CD4-positive, alpha-beta T cell treated with Interleukin-1 beta for 1 hour (primary cell): ENCODE measurements around the gene CHN2.
"Not testable (repeated sequence)": the region's sequence is repeated elsewhere in the genome, so short reads cannot be mapped to it uniquely, and the experiment has no call there.

Experiments used
- DNase-seq, 2 donors: peaks; one replicate each; pipeline ENCODE4 v3.0.0-alpha.2; 2020 to 2022

Gene CHN2

DNA sequence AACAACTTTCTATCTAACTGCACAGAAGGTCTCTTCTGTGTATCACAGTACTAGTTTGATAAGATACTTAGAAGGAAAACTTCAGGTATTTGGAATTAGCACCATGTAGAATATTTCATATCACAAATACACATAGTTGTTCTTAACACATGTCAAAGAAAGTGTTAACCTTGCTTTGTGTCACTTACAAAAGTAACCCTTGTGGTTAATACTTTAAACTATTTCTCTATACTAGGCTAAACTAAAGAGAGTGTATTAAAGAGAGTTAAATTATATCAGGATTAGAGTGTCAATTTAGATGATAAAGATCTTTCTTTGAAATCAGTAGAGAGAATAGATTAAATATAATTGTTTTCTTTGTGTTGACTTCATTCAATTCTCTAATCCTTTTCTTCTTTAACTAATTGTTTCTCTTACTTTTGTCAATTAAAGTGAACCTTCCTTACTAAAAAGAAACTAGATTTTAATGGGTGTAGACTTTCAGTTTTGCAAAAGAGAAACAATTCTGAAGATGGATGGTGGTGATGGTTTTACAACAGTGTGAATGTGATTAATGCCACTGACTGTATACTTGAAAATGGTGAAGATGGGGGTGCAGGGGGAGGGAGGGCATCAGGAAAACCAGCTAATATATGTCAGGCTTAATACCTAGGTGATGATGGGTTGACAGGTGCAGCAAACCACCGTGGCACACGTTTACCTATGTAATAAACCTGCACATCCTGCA, 67.8 kb downstream of the CHN2 start:
- DNase-seq = no peak

DNA sequence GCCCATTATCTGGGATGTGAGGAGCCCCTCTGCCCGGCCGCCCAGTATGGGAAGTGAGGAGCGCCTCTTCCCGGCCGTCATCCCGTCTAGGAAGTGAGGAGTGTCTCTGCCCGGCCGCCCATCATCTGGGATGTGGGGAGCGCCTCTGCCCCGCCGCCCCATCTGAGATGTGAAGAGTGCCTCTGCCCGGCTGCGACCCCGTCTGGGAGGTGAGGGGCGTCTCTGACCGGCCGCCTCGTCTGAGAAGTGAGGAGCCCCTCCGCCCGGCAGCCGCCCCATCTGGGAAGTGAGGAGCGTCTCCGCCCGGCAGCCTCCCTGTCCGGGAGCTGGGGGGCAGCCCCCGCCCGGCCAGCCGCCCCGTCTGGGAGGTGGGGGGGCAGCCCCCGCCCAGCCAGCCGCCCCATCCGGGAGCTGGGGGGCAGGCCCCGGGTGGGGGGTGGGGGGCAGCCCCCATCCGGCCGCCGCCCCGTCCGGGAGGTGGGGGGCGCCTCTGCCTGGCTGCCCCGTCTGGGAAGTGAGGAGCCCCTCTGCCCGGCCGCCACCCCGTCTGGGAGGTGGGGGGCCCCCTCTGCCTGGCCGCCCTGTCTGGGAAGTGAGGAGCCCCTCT, 69.1 kb downstream of the CHN2 start:
- DNase-seq = not testable (repeated sequence)

DNA sequence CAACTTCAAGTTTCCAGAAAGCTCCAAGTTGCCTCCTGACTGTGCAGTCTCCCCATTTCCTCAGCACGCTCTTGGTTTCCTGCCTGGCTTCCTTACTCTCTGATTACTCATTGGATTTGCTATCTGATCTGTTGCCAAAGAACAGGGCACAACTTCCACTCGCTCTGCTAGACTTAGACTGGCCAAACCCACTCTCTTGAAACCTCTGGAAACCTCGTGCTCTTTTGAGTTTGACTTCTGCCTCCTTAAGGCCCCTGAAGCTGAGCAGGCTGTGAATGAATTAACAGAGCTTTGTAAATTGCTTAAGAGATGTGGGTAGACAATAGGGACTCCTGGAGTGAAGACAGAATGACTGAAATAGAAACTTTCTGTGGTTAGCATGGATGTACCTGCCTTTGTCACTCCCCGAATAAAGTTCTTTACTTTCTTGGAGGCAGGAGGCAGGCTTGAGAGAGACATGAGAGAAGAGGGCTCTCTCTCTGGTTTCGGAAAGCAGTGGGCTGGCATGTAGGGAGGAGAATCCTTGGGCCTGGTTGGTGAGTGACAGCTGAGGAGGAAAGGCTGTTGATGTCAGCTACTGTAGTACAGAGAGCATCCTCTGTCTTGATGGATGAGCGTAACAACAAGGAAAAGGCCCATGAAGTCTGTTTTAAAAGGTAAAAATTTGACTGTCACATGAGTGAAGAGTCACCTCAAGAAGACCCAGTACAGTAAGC, 70.8 kb downstream of the CHN2 start:
- DNase-seq = no peak

DNA sequence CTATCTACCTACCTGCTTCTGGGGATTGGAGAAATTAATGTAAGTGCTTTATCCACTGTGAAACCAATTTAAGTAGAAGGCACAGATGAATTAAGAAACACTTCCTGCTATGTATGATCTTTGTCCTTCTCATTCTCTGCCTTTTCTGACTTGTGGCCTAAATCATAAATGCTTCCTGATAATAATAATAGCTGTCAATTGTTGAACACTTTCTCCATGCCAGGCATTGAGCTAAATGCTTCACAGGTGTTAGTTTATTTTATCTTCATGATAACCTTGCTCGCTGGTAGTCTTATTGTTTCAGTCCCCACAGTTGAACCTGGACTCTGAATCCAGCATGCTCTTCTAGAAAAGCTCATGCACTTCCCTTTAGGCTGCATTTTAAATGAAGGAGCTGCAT, 75.4 kb downstream of the CHN2 start:
- DNase-seq = no peak

DNA sequence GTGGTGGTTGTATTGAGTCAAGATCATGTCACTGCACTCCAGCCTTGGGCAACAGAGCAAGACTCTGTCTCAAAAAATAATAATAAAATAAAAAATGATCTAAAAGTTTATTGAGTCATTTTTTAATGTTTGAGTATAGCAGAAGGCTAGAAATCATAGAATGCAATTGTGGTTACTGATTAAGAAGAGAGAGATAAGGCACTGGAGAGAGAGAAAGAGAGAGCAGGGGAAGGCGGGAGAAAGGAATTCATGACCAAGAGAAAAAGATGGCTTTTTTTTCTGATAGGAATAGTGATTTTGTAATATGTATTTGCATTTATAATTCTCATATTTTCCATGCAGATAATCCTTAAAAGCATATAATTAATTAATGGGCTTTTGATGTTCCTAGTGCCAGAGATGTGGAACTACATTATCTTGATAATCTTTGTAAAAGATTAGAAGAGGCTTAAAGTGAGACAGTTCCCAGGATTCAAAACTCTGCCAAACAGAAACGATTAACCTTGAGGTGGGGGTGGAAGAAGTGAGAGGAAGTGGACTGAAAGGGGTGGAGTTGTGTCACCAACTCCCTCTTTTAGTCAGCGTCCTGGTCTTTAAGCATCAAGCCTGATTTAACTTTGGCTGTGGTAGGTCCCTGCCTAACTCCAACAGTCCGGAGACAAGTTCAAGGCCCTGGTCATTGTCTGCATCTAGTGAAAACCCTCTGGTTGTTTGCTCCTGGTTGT, 76.2 kb downstream of the CHN2 start:
- DNase-seq = no peak

DNA sequence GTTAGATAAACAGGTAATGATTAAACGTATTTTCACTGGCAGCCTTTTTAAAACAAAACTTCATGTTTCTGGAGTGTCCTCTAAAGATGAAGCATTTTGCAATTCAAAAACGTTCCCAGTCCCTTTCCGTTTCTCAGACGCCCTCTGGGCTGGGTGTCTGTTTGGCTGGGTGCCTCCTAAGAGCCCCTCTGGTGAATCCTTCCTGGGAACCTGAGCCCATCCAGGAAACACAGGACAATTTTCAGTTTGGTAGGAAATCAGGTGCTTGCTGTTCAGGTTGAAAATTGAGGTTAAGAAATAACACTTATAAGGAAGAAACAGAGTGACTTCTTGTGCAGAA, 76.7 kb downstream of the CHN2 start:
- DNase-seq = no peak

DNA sequence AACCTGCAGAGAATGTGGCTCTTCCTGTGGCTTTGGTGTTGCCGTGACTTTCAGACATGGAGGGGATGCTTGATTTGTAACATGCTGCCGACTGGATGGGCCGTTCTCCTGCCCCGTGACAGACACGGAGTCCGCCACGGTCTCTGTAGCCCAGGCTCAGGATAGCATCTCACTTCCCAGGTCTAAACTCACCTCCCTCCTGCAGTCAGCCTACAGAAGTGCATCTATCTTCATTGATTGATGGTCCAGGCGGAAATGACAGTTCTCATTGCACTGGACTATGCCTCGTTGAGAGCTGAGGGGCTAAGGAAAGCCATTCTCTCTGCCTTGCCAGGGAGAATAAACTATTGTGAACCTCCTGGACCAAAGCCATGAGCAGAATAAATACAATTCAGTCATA, 77.5 kb downstream of the CHN2 start:
- DNase-seq = no peak

DNA sequence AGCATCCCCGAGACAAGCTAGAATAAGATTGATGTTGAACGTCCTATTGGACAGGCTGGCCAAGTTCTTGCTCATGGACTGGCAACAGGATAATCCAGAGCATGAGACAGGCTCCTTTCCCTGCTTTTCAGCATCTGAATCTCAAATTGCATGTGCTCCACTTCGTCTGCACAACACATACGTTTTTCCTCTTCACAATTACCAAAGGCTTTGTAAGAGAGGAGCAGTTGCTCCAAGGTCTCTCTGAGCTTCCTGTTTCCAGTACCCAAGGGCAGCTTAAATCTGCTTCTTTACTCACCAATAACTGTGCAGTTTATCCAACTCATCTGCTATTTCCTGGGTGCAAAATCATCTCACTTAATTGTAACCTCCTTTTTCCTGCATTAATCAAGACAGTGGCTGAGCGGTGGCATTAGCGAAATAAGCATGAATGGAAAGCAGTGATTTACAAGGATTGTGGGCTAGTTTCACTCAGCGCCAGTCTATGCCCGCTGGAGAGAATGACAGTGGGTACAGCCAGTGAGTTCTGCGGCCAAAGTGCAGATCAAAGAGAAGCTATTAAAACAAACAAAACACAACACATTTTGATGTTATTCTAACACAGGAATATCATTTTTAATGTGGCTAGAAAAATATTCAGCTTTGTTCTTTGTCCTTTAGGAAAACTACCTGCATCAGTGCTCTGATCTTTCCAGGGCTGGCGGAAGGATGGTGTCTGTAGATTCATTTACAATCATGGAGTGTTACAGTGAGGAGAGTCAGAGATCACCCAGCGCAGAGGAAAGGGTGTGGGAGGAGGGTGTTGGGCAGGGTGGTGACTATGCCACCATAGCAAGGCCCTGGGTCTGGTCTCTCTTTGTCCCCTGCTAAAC, 79.8 kb downstream of the CHN2 start:
- no peak for DNase-seq

DNA sequence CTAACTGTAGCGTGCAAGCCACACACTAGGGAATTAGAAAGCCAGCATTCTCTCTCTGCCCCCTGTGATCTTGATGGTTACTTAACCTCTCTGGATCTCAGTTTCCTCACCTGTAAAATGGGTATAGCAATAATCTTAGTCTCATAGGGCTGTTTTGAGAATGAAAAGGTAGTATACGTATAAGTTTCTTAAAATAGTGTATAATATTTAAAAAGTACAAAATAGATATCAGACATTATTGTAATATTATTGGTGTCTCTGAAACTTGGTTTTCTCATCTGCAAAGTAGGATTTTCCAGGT, 80.4 kb downstream of the CHN2 start:
- DNase-seq = no peak

DNA sequence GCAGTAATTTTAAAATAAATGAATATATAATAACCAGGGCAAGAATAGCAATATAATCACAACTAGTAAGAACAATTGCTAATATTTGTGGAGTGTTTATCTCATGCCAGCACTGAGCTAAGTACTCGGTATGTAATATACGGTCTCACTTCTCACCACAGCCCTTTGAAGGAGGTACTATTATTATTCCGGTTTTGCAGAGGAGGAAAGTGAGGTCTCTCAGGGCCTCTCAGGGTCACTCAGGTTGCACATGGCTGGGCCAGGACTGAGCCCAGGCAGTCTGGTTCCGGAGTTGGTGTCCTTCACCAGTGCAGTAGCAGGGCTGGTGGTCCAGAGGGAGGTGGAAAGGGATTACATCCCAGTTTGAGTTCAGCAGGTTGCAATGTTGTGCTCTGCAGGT, 80.9 kb downstream of the CHN2 start:
- no peak for DNase-seq

DNA sequence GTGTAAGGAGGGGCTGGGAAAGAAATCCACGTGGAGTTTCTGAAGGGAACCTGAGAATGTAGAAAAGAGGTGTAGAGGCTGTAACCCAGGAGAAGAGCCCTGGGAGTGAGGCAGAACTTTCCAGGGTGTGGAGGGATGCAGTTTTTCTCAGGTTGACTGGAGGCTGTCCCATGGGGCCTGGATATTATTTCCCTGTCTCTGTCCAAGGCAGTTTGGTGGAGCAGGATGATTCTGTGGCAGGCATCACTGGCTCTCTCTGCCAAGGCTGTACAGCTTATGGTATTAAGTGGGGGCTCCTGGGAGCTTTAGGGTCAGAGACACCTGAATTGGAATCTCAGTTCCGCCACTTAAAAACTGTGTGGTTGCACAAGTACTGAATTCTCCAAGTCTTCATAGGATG, 81.6 kb downstream of the CHN2 start:
- no peak for DNase-seq

DNA sequence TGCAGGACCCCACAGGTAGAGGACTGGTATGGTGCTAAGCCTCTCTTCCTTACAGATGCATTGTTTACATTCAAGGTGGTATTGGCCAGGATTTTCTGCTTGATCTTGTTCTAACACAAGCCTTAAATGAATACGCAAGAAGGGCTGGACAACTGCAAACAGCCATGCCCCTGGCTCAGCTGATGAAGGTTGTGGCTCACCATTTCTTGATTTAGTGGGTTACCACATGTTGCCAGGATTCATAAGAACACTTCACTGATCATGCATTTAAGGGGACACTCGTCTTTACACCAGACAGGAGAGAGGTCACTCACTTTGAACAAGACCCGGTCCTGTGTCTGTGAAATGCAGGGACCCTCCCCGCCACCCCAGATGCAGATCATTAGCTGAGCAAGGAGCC, 82.2 kb downstream of the CHN2 start:
- DNase-seq = no peak

DNA sequence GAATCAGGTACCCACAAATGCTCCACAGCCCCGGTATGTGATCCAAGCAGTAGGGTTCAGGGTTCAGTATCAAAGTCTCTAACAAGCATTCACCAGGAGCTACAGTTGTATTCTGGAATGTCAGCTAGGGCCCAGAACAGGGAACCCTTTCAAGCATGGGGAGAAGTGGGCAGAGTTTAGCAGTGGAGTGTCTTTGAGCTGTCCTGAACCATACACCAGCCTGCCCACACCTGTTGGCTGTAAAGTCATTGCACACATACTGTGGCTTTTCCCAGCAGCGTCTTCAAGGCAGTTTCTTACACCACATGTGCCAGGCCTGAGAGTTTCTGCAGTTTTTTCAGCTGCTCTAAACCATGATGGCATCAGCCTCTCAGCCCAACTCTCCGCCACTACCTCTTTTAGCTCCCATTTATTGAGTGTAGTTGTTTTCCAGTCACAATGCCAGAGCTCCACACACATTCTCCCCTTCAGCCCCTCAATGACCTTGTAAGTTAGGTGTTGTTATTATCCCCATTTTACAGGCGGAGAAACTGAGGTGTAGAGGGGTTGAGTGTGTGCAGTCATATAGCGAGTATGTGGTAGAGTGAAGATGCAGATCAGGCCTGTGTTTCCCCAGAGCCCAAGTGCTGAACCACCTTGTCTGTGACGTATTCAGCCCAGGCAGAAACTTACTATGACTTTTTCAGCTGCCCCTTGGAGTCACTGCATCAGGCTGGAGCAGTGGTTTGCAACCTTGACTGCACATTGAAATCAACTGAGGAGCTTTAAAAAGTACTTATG, 83.1 kb downstream of the CHN2 start:
- DNase-seq = no peak

DNA sequence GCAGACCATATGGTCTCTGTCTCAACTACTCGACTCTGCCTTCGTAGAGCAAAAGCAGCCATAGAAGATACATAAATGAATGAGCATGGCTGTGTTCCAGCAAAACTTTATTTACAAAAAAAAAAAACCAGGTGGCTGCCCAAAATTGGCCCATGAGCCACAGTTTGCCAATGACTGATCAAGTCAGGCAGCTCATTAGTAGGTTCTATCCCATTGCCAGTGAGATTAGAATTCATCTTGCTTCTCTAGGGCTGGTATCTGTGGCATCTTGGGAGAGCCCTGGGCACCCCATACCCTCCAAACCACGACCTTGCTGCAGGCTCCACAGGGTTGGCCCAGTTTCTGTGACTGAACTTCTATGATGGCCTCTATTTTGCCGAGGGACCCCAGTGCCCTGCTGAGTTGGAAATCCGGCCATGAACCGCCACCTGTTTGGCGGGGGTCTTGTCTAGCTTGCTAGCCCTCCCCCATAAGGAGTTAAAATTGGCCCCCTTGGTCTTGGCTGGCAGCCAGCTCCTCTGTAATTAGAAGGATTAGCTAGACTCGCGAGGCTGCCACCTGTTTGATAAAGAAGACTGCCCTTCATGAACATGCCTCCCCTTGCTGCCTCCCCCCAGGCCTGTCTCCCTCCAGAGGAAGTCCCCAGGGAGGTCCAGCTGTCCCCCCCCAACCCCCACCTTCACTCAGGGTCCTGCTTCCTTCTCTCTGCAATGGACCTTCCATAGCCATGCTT, 83.9 kb downstream of the CHN2 start:
- DNase-seq = no peak

DNA sequence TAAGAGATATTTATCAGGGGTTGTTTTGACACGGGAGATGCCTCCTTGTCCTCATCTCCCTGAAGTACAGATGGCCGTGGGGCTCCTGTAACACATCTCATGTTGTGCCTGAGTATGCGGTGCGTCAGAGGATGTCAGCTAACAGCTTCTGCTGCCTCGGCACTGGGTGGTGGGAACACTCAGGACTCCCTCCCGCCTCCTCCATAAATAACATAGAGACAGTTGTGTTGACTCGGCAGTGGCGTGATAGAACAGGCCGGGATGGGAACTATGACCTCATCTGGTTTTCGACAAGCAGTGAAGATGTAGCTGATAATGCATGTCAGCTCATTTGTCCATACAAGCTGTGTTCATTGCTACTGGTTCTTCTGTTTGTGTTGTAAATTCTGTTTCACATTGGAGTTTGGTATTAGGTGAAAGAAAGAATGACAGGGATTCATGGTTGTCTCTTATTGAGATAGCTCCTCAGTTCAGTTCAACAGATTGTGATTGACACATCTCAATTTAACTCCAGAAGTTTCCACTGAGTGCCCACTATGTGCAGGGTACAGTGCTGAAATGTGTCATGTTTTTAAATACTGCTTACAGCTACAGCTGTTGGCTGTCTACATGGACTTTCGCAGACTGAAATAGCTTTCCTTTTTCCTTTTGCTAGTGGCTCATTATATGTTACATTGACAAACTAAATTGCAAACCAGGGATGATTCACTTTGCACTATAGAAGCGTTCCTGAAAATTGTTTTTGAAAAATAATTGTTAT, 87.4 kb downstream of the CHN2 start:
- DNase-seq = no peak

DNA sequence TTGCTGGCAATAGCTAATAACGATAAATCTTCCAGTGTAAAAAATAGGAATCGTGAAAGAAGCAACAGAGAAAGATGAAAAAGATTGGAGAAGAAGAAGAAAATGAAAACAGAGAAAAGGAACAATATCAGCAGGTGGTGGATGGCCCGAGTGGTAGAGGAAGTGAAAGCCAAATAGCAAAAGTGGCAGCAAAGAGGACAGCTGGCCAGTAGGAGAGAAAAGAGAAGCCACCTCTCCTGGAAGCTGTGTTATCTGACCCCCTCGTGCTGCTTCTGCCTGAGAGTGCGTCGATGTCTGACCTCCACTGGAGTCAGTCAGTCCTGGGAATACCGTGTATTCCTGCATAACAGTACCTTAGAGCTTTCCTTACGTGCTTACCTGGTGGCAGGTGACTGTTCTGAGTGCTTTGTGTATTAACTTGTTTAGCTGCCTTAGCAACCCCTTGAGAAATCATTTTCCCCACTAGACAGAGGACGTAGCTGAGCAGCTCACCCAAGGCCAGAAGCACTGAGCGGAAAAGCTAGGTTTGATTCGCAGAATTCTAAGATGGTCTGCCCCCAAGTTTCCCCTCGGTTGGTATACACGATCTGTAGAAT, 88.3 kb downstream of the CHN2 start:
- no peak for DNase-seq

DNA sequence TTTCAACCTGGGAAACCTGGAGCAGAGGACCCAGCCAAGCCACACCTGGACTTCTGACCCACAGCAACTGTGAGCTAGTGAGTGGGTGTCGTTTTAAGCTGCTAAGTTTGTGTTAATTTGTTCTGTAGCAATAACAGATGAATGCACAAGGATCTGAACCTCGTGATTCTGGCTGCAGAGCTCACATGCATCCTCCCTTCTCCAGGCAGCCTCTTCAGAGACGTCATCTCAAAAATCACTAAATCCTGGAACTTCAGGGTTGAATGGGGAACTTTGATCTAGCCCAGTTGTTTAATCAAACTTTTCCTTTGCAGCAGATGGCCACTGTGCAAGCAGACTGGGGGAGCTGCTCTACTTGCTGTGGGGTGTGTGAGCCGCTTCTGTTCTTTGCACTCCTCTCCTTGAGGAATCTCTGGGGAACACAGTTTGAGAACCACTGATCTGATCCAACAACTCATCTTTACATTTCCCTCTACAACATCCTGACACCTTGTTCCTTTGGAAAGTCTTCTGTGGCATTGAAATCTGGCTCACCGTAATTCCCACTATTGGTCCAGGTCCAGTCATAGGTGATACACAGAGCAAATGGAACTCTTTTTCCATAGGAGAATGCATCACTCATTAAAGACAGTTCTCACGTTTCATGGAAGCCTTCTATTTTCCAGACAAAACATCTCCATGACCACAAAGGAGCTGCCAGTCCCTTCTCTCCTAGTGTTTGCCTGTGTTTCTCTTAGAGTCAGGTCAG, 90.3 kb downstream of the CHN2 start:
- no peak for DNase-seq

DNA sequence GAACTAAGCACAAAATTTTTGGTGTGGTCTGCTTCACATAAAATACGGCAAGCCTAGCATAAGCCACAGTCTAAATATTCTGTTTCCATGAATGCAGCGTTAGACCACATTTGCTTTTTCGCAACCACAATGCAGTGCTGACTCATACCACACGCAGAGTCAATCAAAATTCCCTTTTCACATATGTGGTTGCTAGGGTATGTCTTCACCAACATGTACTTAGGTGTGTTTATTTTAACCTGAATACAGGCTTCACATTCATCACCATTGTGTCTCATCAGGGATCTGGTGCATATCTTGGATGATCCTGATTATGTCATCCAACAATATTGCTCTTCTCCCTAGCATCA, 90.8 kb downstream of the CHN2 start:
- peak; percentile 41 to 45 for DNase-seq

DNA sequence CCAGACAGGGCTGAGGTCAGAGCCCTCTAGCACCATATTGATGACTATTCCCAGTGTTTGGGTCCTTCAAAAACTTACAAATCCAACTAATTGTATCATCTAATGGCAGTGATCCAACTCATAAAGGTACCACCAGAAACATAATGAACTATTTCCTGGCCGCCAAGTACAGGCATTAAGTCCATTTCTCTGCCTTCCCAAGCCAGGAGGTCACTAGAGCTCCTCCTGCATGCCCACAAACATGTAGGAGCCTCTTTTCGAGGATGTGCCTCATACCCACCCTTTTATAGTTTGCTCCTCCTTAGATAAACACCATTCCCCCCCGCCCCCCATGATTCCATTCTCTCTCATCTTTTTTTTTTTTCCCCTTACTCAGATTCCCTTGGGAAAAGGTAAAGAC, 91.3 kb downstream of the CHN2 start:
- DNase-seq = no peak

DNA sequence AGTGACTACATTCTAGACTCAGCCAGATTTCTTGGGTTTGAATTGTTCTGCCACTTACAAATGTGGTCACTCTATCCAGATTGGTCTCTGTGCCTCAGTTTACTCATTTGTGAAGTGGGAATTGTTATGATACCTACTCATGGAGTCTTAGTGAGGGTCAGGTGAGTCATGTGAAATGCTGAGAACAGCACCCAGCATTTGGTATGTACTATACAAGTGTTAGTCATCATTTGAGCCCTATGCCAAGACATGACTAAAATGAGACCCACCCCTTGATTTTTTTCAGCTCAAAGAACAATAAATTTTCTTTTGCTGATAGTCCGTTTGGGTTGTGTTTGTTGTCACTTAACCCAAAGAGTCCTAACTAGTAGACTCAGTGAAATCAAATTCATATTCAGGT, 92.8 kb downstream of the CHN2 start:
- DNase-seq = no peak
